DOHH2 (cell line): Measurements from ENCODE around the gene WFS1.

ENCODE experiments used
- EZH2phosphoT487 ChIP-seq: fragments of 200-600 bp; sonication (generic); IDR thresholded peaks from 2 replicates; pipeline ENCODE4 v1.6.1; 2017; ENCODE audit warnings: borderline replicate concordance, mild to moderate bottlenecking, antibody characterized with exemption, low read length, moderate library complexity, mixed read lengths
- TF ChIP-seq, protein P1 (sequence below): fragments of 200-600 bp; sonication (generic); IDR thresholded peaks from one replicate; pipeline ENCODE4 v1.5.1; 2014; ENCODE audit warnings: antibody characterized with exemption, mild to moderate bottlenecking, low read depth, low read length; ENCODE audit not compliant: poor library complexity, severe bottlenecking

DNA sequence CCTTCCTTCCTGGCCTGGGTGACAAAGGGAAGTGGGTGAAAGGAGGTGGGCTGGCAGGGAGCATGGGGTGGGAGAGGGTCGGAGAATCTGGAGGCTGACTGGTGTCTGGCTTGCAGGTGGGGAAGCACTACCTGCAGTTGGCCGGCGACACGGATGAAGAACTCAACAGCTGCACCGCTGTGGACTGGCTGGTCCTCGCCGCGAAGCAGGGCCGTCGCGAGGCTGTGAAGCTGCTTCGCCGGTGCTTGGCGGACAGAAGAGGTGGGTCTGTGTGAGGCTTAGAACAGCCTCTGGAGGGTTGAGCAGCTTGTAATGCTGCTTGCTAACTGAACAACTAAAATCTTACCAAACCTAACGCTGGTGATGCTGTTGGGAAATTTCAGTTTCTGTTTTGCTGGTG lies 19.2 kb downstream of the WFS1 start:
- TF ChIP-seq, protein P1, sequence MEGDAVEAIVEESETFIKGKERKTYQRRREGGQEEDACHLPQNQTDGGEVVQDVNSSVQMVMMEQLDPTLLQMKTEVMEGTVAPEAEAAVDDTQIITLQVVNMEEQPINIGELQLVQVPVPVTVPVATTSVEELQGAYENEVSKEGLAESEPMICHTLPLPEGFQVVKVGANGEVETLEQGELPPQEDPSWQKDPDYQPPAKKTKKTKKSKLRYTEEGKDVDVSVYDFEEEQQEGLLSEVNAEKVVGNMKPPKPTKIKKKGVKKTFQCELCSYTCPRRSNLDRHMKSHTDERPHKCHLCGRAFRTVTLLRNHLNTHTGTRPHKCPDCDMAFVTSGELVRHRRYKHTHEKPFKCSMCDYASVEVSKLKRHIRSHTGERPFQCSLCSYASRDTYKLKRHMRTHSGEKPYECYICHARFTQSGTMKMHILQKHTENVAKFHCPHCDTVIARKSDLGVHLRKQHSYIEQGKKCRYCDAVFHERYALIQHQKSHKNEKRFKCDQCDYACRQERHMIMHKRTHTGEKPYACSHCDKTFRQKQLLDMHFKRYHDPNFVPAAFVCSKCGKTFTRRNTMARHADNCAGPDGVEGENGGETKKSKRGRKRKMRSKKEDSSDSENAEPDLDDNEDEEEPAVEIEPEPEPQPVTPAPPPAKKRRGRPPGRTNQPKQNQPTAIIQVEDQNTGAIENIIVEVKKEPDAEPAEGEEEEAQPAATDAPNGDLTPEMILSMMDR: no peak
- TF ChIP-seq EZH2phosphoT487: no peak
